ENCODE results near the gene APBA2.

Gene APBA2

GRCh38 chr15:28871168-28871567 lies 14.6 kb upstream of the APBA2 start:
- DNase-seq (no peak), ATAC-seq (replicated peaks) (no peak)
- Mint-ChIP-seq H3K9me3 (no peaks in the 10 kb centered on the region), H3K27me3 (no peaks in the 10 kb centered on the region), H3K4me3 (no peak overlapping the region), H3K27ac (no peak overlapping the region), H3K36me3 (no peaks in the 10 kb centered on the region), H3K4me1 (no peaks in the 10 kb centered on the region)

- no peaks in the 10 kb centered on the region for H3K4me1 Mint-ChIP-seq
- no peak for ATAC-seq (replicated peaks)
- H3K27ac Mint-ChIP-seq = no peak overlapping the region
- H3K4me3 Mint-ChIP-seq = no peak overlapping the region
- no peaks in the 10 kb centered on the region for H3K9me3 Mint-ChIP-seq
- no peaks in the 10 kb centered on the region for H3K36me3 Mint-ChIP-seq
- no peaks in the 10 kb centered on the region for H3K27me3 Mint-ChIP-seq
- no peak for DNase-seq
These were observed 12.8 kb upstream of the APBA2 start for GRCh38 chr15:28873006-28873405.

GRCh38 chr15:28873585-28874190 lies 12.1 kb upstream of the APBA2 start:
- no peak overlapping the region for H3K27ac Mint-ChIP-seq
- no peak overlapping the region for H3K4me3 Mint-ChIP-seq
- no peaks in the 10 kb centered on the region for H3K9me3 Mint-ChIP-seq
- ATAC-seq (replicated peaks) = no peak
- no peaks in the 10 kb centered on the region for H3K36me3 Mint-ChIP-seq
- no peaks in the 10 kb centered on the region for H3K4me1 Mint-ChIP-seq
- no peaks in the 10 kb centered on the region for H3K27me3 Mint-ChIP-seq
- no peak for DNase-seq

GRCh38 chr15:28875461-28876000 lies 10.2 kb upstream of the APBA2 start:
- no peaks in the 10 kb centered on the region for H3K9me3 Mint-ChIP-seq

DNA sequence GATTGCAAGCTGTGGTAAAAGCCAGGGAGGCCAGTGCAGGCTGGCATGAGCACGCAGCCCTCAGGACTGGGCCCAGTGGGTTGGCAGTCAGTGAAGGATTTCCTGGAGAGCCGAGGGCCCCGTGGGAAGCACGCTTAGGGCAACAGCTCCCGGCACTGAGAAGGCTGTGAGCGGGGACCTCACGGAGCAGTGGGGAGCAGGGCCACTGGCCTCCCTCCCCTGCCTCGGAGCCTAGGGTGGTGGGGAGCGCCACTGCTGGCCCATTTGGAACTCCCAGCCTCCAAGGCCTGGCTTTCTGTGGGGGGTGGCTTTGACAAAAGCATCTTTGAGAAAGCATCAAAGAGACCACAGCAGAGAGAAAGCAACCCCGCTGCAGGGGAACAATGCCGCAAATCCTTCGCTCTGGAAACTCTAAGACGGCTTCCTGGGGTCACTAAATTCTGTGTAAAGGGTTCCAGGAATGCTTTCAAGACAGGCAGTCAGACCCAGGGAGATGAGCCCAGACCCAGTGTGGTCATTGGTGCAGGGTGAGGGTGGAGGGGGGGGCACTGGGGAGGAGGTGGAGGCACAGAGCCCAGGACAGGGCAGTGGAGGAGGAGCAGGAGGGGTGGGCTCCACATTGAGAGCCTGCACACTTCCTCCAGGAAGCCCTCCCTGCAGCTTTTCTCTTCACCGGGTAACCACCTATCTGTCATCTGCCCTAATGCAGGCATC lies 9.5 kb upstream of the APBA2 start:
- Mint-ChIP-seq H3K9me3 (no peaks in the 10 kb centered on the region), H3K27ac (no peak overlapping the region), H3K36me3 (no peaks in the 10 kb centered on the region), H3K4me3 (no peak overlapping the region), H3K27me3 (no peaks in the 10 kb centered on the region), H3K4me1 (no peaks in the 10 kb centered on the region)
- ATAC-seq (replicated peaks) (no peak), DNase-seq (no peak)

More at GRCh38 chr15:28875461-28876000, 10.2 kb upstream of the APBA2 start:
- no peaks in the 10 kb centered on the region for H3K36me3 Mint-ChIP-seq
- no peaks in the 10 kb centered on the region for H3K27me3 Mint-ChIP-seq
- no peak overlapping the region for H3K4me3 Mint-ChIP-seq
- DNase-seq = no peak
- H3K27ac Mint-ChIP-seq = no peak overlapping the region
- no peak for ATAC-seq (replicated peaks)
- H3K4me1 Mint-ChIP-seq = no peaks in the 10 kb centered on the region

GRCh38 chr15:28876845-28877185 lies 9.0 kb upstream of the APBA2 start:
- Mint-ChIP-seq H3K4me1 (no peaks in the 10 kb centered on the region), H3K27me3 (no peaks in the 10 kb centered on the region), H3K4me3 (no peak overlapping the region), H3K27ac (no peak overlapping the region), H3K36me3 (no peaks in the 10 kb centered on the region), H3K9me3 (no peaks in the 10 kb centered on the region)
- no peak for ATAC-seq (replicated peaks)
- DNase-seq = no peak

- Mint-ChIP-seq H3K36me3 (no peaks in the 10 kb centered on the region), H3K27me3 (peaks cover 0 to 2% of the 10 kb centered on the region in 2 donors), H3K9me3 (no peaks in the 10 kb centered on the region), H3K4me1 (no peaks in the 10 kb centered on the region), H3K4me3 (no peak overlapping the region), H3K27ac (no peak overlapping the region)
- no peak for ATAC-seq (replicated peaks)
- no peak for DNase-seq
These were observed 7.6 kb upstream of the APBA2 start for GRCh38 chr15:28878209-28878608.

- no peak for ATAC-seq (replicated peaks)
- Mint-ChIP-seq H3K27ac (no peak overlapping the region), H3K4me1 (no peaks in the 10 kb centered on the region), H3K4me3 (no peak overlapping the region), H3K9me3 (no peaks in the 10 kb centered on the region), H3K27me3 (peaks cover 0 to 12% of the 10 kb centered on the region in 2 donors), H3K36me3 (no peaks in the 10 kb centered on the region)
- DNase-seq = no peak
These were observed 6.2 kb upstream of the APBA2 start for GRCh38 chr15:28879551-28879950.

GRCh38 chr15:28880680-28881079 lies 5.1 kb upstream of the APBA2 start:
- H3K4me3 Mint-ChIP-seq = no peak overlapping the region
- no peaks in the 10 kb centered on the region for H3K36me3 Mint-ChIP-seq
- no peaks in the 10 kb centered on the region for H3K9me3 Mint-ChIP-seq
- DNase-seq (no peak), ATAC-seq (replicated peaks) (no peak)
- H3K27me3 Mint-ChIP-seq = peaks cover 5 to 20% of the 10 kb centered on the region in 2 donors
- H3K4me1 Mint-ChIP-seq = no peaks in the 10 kb centered on the region
- no peak overlapping the region for H3K27ac Mint-ChIP-seq

DNA sequence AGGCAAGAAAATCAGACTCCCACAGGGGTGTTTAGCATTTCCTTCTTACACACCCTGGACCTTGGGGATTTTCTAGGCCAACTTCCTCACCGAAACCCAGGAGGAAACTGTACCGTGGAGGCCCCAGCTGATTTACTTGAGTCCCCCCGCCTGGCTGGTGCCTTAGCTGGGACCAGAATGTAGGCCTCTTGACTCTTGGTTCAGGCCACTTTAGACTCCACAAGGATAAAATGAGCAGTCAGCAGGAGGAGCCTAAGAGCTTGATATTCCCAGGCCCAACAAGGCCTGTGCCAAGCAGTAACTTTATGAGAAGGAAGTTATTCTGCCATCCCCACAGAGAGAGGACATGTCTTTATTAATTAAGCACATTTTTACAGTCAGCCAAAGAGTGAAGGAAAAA lies 4.6 kb upstream of the APBA2 start:
- Mint-ChIP-seq H3K27ac (no peak overlapping the region), H3K27me3 (peaks cover 5 to 20% of the 10 kb centered on the region in 2 donors), H3K4me1 (no peaks in the 10 kb centered on the region), H3K36me3 (no peaks in the 10 kb centered on the region), H3K9me3 (no peaks in the 10 kb centered on the region), H3K4me3 (no peak overlapping the region)
- ATAC-seq (replicated peaks) (no peak), DNase-seq (no peak)

GRCh38 chr15:28881600-28881999 lies 4.2 kb upstream of the APBA2 start:
- Mint-ChIP-seq H3K27ac (no peak overlapping the region), H3K9me3 (no peaks in the 10 kb centered on the region), H3K27me3 (peaks cover 5 to 20% of the 10 kb centered on the region in 2 donors), H3K4me1 (no peaks in the 10 kb centered on the region), H3K4me3 (no peak overlapping the region), H3K36me3 (no peaks in the 10 kb centered on the region)
- ATAC-seq (replicated peaks) = no peak
- no peak for DNase-seq

GRCh38 chr15:28884151-28884940 lies 1.4 kb upstream of the APBA2 start:
- Mint-ChIP-seq H3K4me3 (no peak overlapping the region), H3K4me1 (peaks cover 0 to 2% of the 10 kb centered on the region in 2 donors), H3K36me3 (no peaks in the 10 kb centered on the region), H3K27me3 (peaks cover 24 to 43% of the 10 kb centered on the region in 2 donors), H3K9me3 (no peaks in the 10 kb centered on the region), H3K27ac (no peak overlapping the region)
- ATAC-seq (replicated peaks) (no peak), DNase-seq (no peak)

DNA sequence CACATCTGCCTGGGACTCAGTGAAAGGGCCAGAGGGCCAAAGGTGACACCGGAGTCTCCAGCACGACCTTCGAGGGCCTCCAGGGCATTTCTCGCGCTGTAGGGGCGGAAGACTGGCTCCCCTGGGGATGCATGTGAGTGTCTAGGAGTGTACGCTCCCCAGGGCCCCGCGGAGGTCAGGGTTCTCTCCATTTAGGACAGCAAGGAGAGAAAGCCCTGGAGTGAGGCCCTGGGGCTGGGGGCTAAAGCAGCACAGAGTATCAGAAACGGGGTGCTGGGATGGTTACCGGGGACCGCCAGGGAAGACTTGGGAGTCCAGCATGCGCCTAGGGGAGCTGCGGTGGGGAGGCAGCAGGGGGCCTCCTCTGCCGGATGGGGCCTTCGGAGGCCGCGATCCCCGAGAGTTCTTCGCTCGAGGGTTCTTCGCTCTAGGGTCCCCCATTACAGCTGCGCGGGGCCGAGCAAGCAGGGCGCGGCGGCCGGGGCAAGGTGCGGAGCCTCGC lies 595 bp upstream of the APBA2 start:
- Mint-ChIP-seq H3K9me3 (no peaks in the 10 kb centered on the region), H3K4me1 (peaks cover 0 to 2% of the 10 kb centered on the region in 2 donors), H3K4me3 (peak overlapping the region in 1 of 2 donors; percentile 25), H3K36me3 (no peaks in the 10 kb centered on the region), H3K27me3 (peaks cover 31 to 48% of the 10 kb centered on the region in 2 donors), H3K27ac (no peak overlapping the region)
- no peak for DNase-seq
- no peak for ATAC-seq (replicated peaks)

- no peak overlapping the region for H3K4me3 Mint-ChIP-seq
- H3K27me3 Mint-ChIP-seq = peaks cover 34 to 52% of the 10 kb centered on the region in 2 donors
- H3K27ac Mint-ChIP-seq = no peak overlapping the region
- H3K4me1 Mint-ChIP-seq = peaks cover 0 to 2% of the 10 kb centered on the region in 2 donors
- H3K9me3 Mint-ChIP-seq = no peaks in the 10 kb centered on the region
- H3K36me3 Mint-ChIP-seq = no peaks in the 10 kb centered on the region
- ATAC-seq (replicated peaks) (no peak), DNase-seq (no peak)
These were observed 911 bp downstream of the APBA2 start for GRCh38 chr15:28886431-28887338.

Data from stimulated activated naive B cell treated with anti-CD40 and anti-IgM and Interleukin-4, amounts not matched to agents 10 μg/mL and 1 μg/mL and 100 μg/mL, for 72 hours (primary cell).